GM15510 (cell line): ENCODE data around the gene USH1C.

ENCODE experiments used
- POLR2A ChIP-seq: IDR thresholded peaks from 3 replicates; pipeline ENCODE4 v1.6.1; 2011; ENCODE audit warnings: borderline replicate concordance; ENCODE audit not compliant: insufficient read length; ENCODE audit errors: extremely low read depth

Gene USH1C

GRCh38 chr11:17544181-17544622 is at the start of gene USH1C:
USH1C (minus strand) TSS chr11:17544416; CDS start chr11:17544307, 109 bp downstream.
- TF ChIP-seq POLR2A, result no peak

GRCh38 chr11:17593466-17594245 is 49.4 kb upstream of the USH1C start:
- no peak for TF ChIP-seq POLR2A

- no peak for TF ChIP-seq POLR2A
Observed at GRCh38 chr11:17591293-17591692, 47.1 kb upstream of the USH1C start.

- no peak for TF ChIP-seq POLR2A
Observed at GRCh38 chr11:17590463-17590862, 46.2 kb upstream of the USH1C start.

GRCh38 chr11:17588721-17589120 is 44.5 kb upstream of the USH1C start:
- no peak for TF ChIP-seq POLR2A

GRCh38 chr11:17588166-17588565 is 44.0 kb upstream of the USH1C start:
- no peak for TF ChIP-seq POLR2A

GRCh38 chr11:17585911-17586695 is 41.9 kb upstream of the USH1C start:
- TF ChIP-seq POLR2A, result no peak

- no peak for TF ChIP-seq POLR2A
Observed at GRCh38 chr11:17581732-17582053, 37.5 kb upstream of the USH1C start.

- no peak for TF ChIP-seq POLR2A
Observed at GRCh38 chr11:17581036-17581731, 37.0 kb upstream of the USH1C start.

GRCh38 chr11:17580271-17580670 is 36.1 kb upstream of the USH1C start:
- no peak for TF ChIP-seq POLR2A

- TF ChIP-seq POLR2A, result no peak
Observed at GRCh38 chr11:17579451-17579850, 35.2 kb upstream of the USH1C start.

GRCh38 chr11:17578958-17579357 is 34.7 kb upstream of the USH1C start:
- no peak for TF ChIP-seq POLR2A

GRCh38 chr11:17578296-17578695 is 34.1 kb upstream of the USH1C start:
- TF ChIP-seq POLR2A, result no peak

- no peak for TF ChIP-seq POLR2A
Observed at GRCh38 chr11:17575431-17576425, 31.5 kb upstream of the USH1C start.
